ENCODE data around the gene IRX5.

- TF ChIP-seq CTCF (IDR thresholded peaks at IDR 0.05; ENCODE audit: poor library complexity, severe bottlenecking), result no peak
- no peak for TF ChIP-seq REST (IDR thresholded peaks at IDR 0.05; ENCODE audit: borderline replicate concordance)
- no peak for TF ChIP-seq TAF1 (IDR thresholded peaks at IDR 0.05; ENCODE audit: low read depth)
- TF ChIP-seq EZH2 (IDR thresholded peaks at IDR 0.05; ENCODE audit: borderline replicate concordance, insufficient read depth, low read length, poor library complexity, severe bottlenecking), result no peak
- no peak for TF ChIP-seq POLR2AphosphoS5 (IDR thresholded peaks at IDR 0.05)
- no peak for TF ChIP-seq SMC3 (conservative IDR thresholded peaks at IDR 0.05; ENCODE audit: poor library complexity)
- no peak for TF ChIP-seq MXI1 (conservative IDR thresholded peaks at IDR 0.05; ENCODE audit: poor library complexity, severe bottlenecking)
- no peak for TF ChIP-seq EP300 (conservative IDR thresholded peaks at IDR 0.05; ENCODE audit: poor library complexity, severe bottlenecking)
Measured at GRCh38 chr16:54892981-54893380, 37.7 kb upstream of the IRX5 start.

All from neural cell (in vitro differentiated cells).